ENCODE measurements around the gene SKIC8. TPM values are rescaled to one million over a fixed set of nuclear protein-coding genes. Genes with fewer than 3 reads are reported as not detected.

The SKIC8 gene
- total and polyA plus RNA-seq, 12 donors, result 45.9 to 137 (median 64.1) TPM

GRCh38 chr15:78308422-78309032 is 9.1 kb upstream of the SKIC8 start:
- DNase-seq, result peak; percentile 60 to 86 (median 80)
- Histone ChIP-seq H3K9me3 (replicated peaks in 1 of 3) (no peaks in the 10 kb centered on the region), H3K4me1 (replicated peaks in 1 of 2) (no peaks in the 10 kb centered on the region), H3K27me3 (no peaks in the 10 kb centered on the region), H3K4me3 (no peak overlapping the region), H3K36me3 (replicated peaks in 1 of 2) (no peaks in the 10 kb centered on the region), H3K27ac (no peak overlapping the region)
- intact Hi-C loops (cut with DNase I), result loop anchor here (5.0 kb wide), 1 partner anchor 114 kb away; no protein-coding TSS in a partner anchor
- TF ChIP-seq, protein P1, sequence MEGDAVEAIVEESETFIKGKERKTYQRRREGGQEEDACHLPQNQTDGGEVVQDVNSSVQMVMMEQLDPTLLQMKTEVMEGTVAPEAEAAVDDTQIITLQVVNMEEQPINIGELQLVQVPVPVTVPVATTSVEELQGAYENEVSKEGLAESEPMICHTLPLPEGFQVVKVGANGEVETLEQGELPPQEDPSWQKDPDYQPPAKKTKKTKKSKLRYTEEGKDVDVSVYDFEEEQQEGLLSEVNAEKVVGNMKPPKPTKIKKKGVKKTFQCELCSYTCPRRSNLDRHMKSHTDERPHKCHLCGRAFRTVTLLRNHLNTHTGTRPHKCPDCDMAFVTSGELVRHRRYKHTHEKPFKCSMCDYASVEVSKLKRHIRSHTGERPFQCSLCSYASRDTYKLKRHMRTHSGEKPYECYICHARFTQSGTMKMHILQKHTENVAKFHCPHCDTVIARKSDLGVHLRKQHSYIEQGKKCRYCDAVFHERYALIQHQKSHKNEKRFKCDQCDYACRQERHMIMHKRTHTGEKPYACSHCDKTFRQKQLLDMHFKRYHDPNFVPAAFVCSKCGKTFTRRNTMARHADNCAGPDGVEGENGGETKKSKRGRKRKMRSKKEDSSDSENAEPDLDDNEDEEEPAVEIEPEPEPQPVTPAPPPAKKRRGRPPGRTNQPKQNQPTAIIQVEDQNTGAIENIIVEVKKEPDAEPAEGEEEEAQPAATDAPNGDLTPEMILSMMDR (IDR thresholded peaks at IDR 0.05), result peak; percentile 63 to 92 (median 81)
- no peak for TF ChIP-seq POLR2A (IDR thresholded peaks at IDR 0.05)
- WGBS, 4 donors, result 0 to 25% (median 18%) methylated on average over 1 to 9 of the region's 9 CpGs

- TF ChIP-seq, protein P1 (IDR thresholded peaks at IDR 0.05), result no peak
- no peak for TF ChIP-seq POLR2A (IDR thresholded peaks at IDR 0.05)
- no peak overlapping the region for H3K4me3 ChIP-seq
- no peaks in the 10 kb centered on the region for H3K36me3 ChIP-seq (replicated peaks in 1 of 2)
- intact Hi-C loops (cut with DNase I), result loop anchor here (5.0 kb wide), 1 partner anchor 114 kb away; no protein-coding TSS in a partner anchor
- no peaks in the 10 kb centered on the region for H3K4me1 ChIP-seq (replicated peaks in 1 of 2)
- no peaks in the 10 kb centered on the region for H3K9me3 ChIP-seq (replicated peaks in 1 of 3)
- H3K27me3 ChIP-seq, result no peaks in the 10 kb centered on the region
- no peak for DNase-seq
- WGBS, 4 donors, result 30 to 46% (median 32%) methylated on average over 6 of the region's 6 CpGs
- no peak overlapping the region for H3K27ac ChIP-seq
Observed at GRCh38 chr15:78307976-78308375, 8.6 kb upstream of the SKIC8 start.

DNA sequence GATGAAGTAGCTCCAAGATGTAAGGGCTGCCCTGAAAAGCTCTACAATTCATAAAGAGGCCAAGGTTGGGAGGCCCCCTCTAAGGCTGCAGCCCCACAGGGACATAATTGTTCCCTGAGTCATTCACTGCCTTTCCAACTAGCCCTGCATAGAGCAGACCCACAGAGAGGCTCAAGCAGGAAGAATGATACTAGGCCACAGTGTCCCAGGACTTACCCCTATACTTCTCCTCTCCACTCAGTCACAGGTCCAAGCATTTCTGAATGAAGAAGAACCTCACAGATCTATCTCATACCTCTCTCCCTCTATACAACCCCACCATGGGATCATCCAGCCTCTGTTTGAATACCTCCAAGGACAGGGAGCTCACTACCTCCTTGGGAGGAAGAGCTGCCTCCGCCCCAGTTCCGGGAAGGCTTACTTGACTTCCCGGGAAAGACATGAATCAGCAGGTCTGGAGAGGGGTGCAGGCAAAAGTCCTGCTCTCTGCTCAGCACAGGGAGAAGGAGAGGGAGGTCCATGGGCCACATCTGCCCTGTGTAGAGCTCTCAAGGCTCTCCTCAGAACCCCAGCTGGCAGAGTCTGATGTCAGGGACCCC is 6.9 kb upstream of the SKIC8 start:
- H3K36me3 ChIP-seq (replicated peaks in 1 of 2), result no peaks in the 10 kb centered on the region
- H3K4me3 ChIP-seq, result no peak overlapping the region
- peak in 1 of 7 donors; percentile 9 for DNase-seq
- TF ChIP-seq POLR2A (IDR thresholded peaks at IDR 0.05), result no peak
- TF ChIP-seq, protein P1 (IDR thresholded peaks at IDR 0.05), result no peak
- H3K27me3 ChIP-seq, result no peaks in the 10 kb centered on the region
- H3K27ac ChIP-seq, result peak overlapping the region in 1 of 5 donors; percentile 40
- H3K4me1 ChIP-seq (replicated peaks in 1 of 2), result no peaks in the 10 kb centered on the region
- H3K9me3 ChIP-seq (replicated peaks in 1 of 3), result no peaks in the 10 kb centered on the region
- 41 to 53% (median 47%) methylated on average over 3 of the region's 3 CpGs for WGBS, 4 donors
- intact Hi-C loops (cut with DNase I), result loop anchor here (5.0 kb wide), 1 partner anchor 116 kb away; no protein-coding TSS in a partner anchor

DNA sequence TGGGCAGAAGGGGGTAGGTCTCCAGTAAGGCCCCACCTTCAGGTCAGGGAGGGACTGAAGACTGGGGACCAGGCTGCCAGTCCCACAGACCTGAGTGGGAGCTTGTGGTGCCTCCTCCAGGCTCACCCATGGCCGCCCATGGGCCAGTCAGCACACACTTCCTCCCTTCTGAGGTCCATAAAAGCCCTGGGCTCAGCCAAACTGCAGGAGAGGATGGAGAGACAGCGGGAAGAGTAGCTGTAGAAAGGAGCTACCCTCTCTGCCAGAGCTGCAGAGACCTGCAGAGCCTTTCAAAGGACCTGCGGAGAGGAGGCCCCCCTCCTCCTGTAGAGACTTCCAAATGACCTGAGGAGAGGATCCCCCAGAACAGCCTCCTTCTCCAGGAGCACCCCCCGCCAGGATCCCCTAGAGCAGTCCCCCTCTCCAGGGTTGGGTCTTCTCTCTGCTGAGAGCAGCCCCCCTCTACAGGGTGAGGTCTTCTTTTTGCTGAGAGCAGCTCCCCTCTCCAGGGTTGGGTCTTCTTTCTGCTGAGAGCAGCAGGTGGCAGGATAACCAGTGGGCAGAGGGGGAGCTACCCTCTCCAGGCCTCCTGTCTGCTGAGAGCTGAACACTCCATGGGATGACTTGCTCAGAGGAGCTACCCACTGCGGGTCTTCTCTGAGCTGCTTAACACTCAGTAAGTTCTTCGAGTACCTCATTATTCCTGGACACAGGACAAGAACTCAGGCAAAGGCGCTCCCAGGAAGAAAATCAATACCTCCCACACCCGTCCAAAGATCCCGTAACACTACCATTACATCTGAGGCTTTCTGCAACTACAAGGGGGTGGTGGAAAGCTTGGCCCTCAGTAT is 5.0 kb upstream of the SKIC8 start:
- TF ChIP-seq, protein P1 (IDR thresholded peaks at IDR 0.05), result no peak
- no peak for TF ChIP-seq POLR2A (IDR thresholded peaks at IDR 0.05)

More for the DNA sequence above, 5.0 kb upstream of the SKIC8 start:
- Histone ChIP-seq H3K9me3 (replicated peaks in 1 of 3) (no peaks in the 10 kb centered on the region), H3K36me3 (replicated peaks in 1 of 2) (no peaks in the 10 kb centered on the region), H3K4me1 (replicated peaks in 1 of 2) (peaks cover 0 to 6% of the 10 kb centered on the region in 2 donors), H3K27me3 (no peaks in the 10 kb centered on the region), H3K27ac (no peak overlapping the region), H3K4me3 (no peak overlapping the region)
- intact Hi-C loops (cut with DNase I), result loop anchor here (5.0 kb wide), 1 partner anchor 118 kb away; no protein-coding TSS in a partner anchor
- DNase-seq, result no peak
- 78 to 91% (median 85%) methylated on average over 5 to 9 of the region's 9 CpGs for WGBS, 4 donors

All from adrenal gland (tissue), 12 donors.